GM18508 (cell line): ENCODE results near the gene DCST1.

Experiments
- ATAC-seq: cut with Tn5 transposase; IDR thresholded peaks from one replicate; pipeline ENCODE4 v1.9.1; 2021; ENCODE audit warnings: moderate number of reproducible peaks; ENCODE audit not compliant: insufficient read depth, unreplicated experiment

DCST1 gene

GRCh38 chr1:155030243-155030795, 3.3 kb upstream of the DCST1 start:
- ATAC-seq, result no peak

DNA sequence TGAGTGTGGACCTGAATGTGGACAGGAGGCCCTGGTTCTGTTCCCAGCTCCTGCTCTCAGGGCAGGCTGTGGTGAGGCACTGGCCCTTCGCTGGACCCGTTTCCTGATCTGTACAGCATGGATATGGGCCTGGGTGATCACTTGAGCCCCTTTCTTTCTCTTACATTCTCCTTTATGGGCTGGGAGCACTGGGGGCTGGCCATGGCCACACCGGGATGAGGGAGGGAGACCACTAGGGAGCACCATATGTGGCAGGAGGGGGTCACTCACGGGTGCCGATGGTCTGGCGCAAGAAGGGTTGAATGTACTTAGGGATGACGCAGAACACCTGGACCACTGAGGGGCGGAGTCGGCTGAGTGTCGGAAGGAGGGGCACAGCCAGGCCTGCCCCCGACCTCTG, 2.7 kb upstream of the DCST1 start:
- no peak for ATAC-seq

DNA sequence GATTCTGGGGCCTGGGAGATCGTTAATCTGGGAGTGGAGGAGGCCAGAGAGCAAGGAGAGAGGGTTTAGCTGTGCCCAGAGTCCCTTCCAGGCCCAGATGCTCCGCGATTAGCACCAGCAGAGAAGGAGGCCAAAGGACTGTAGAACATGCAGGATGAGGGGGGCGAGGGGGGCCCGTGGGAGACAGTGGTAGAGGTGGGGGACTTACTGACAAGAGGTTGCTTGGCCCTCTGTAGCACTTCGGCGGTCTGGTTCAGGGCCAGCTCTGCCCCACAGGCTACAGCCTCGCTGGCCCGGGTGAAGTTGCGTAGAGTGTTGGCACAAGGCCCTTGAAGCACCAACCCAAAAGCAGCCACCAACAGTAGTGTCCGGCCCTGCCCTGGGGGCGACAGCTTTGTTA, 738 bp upstream of the DCST1 start:
- no peak for ATAC-seq

DNA sequence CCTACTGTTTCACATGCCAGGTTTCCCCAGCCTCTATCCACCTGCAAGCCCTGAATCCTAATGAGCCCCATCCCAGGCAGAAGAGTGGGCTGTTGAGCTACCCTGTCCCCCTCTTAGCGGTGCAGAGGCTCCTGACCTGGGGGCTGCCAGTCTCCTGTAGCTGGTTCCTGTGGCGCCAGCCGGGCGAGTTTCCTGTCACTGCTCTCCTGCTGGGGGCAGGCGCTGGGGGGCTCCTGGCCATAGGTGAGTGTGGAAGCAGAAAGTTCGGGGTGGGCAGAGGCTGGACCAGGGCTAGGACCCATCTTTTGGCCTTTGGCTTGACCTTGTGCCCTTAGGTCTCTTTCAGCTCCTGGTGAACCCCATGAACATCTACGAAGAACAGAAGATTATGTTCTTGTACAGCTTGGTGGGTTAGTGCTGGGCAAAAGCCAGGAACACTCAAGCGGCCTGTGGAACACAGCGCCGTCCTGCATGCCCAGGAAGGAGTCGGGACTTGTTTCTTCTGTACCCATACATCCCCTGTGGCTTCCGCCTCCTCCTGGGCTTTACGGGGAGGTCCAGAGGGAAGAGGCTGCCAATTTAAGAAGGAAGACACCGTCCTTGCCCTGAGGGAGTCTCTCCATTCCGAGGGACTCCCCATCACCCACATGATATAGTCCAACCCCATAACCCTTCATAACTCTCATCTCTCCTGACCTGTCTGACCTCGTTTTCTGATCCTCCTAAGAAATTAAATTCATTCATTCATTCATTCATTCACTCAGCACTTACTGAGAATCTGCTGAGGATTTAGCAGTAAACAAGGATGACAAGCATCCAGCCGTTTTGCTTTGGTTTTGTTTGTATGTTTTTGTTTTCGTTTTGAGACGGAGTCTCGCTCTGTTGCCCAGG, 939 bp downstream of the DCST1 start:
- no peak for ATAC-seq

GRCh38 chr1:155035936-155036335, 2.3 kb downstream of the DCST1 start:
- ATAC-seq, result no peak

- no peak for ATAC-seq
Observed at GRCh38 chr1:155037043-155037442, 3.4 kb downstream of the DCST1 start.

GRCh38 chr1:155037851-155038441, 4.3 kb downstream of the DCST1 start:
- no peak for ATAC-seq

- no peak for ATAC-seq
Observed at GRCh38 chr1:155038602-155039307, 5.1 kb downstream of the DCST1 start.

GRCh38 chr1:155039308-155039669, 5.7 kb downstream of the DCST1 start:
- ATAC-seq, result no peak

DNA sequence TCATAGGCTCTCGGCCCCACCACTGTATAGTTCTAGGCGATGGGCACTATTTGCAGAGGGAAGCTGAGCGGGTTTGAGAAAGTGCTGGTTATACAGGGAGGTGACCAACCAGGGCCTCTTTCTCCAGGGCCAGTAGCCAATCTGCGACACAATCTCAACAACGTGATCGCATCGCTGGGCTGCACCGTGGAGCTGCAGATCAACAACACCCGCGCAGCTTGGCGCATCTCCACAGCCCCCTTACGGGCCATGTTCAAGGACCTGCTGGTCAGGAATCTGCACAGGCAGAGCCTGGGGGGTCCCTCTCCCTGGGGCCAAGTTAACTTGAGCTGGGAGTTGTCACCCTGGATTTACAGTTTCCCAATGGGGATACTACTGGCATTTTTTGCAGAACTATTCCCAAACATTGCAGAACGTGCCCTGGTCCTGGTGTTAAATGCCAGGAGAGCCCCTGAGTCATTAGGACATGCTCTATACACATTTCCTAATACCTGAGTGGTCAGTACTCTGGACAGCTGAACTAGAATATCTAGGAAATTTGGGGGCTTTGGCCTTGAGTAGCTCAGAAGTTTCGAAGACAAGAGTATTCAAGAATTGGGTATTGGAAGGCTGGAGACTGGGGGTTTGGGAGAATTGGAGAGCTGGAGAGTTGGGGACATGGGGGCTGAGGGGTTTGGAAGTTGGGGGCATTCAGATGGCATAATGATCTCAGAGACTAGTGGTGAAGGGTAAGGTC, 6.9 kb downstream of the DCST1 start:
- no peak for ATAC-seq

GRCh38 chr1:155042789-155043188, 9.2 kb downstream of the DCST1 start:
- ATAC-seq, result no peak

- ATAC-seq, result no peak
Observed at GRCh38 chr1:155043301-155043702, 9.7 kb downstream of the DCST1 start.

- no peak for ATAC-seq
Observed at GRCh38 chr1:155043793-155044192, 10.2 kb downstream of the DCST1 start.

DNA sequence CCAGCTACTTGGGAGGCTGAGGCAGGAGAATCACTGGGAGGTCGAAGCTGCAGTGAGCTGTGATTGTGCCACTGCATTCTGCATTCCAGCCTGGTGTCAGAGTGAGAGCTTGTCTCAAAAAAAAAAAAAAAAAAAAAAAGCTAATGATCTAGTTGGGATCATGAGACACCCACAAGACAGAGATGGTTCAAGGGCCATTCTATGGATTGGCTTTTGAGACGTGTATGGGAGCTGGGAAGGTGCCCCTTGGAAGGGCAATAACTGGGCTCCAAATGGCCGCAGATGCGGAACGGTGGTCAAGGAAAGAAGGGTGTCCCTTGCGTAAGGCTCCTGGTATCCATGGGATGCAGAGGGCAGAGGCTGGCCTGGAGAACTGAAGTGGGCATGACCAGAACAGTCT, 10.7 kb downstream of the DCST1 start:
- no peak for ATAC-seq

DNA sequence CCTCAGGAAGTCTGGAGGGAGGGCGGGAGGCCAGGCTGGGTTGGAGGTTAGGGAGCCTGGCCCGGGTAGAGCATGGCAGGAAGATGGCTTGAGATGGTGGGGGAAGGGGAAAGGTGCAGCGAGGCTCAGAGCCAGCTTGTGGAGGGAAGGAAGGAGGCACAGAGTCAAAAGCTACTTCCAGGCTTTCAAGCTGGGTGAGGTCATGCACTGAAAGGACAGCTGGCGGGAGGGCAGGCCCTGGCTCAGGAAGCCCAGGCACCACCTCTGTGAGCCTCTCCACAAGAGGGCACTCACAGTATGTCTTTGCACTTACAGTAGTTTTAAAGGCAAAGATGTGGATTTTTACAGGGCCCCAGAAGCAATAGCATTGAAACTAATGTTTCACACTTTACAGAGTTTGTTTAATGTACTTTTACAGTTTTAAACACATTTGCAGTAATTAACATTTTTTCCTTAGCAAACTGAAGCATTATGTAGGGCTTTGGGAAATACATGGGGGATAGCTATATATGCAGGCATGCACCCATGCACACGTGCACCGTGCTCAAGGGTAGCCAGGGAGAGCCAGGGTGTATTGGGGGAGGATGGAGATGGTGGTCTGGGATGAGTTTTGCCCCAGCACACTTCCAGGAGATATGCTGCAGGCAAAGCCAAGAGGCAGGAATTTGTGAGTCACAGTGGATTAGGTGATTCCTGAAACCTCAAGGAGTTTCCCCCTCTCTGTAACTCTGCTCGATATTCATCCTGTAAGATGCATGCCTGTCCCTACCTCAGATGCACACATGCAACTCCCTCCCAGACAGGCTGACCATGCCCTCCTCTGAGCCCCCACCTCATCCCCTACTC, 11.4 kb downstream of the DCST1 start:
- no peak for ATAC-seq

GRCh38 chr1:155048449-155049334, 15.1 kb downstream of the DCST1 start:
- no peak for ATAC-seq

GRCh38 chr1:155049651-155050559, 16.3 kb downstream of the DCST1 start:
- ATAC-seq, result no peak
